KMS-11 (cell line): ENCODE data around the gene NRF1.

Experiments used
- H2AFZ ChIP-seq: fragments of 200-600 bp; sonication (generic); 2 replicates; pipeline ENCODE4 v1.6.1; 2016; ENCODE audit warnings: antibody characterized with exemption, mixed run types, low read depth
- H3K27ac ChIP-seq: fragments of 200-600 bp; sonication (generic); 2 replicates; pipeline ENCODE4 v1.6.1; 2016; ENCODE audit warnings: mild to moderate bottlenecking, mixed run types
- H3K27me3 ChIP-seq: fragments of 200-600 bp; sonication (generic); 2 replicates; pipeline ENCODE4 v1.6.1; 2017; ENCODE audit warnings: mild to moderate bottlenecking, low read depth, mixed run types, moderate library complexity; ENCODE audit not compliant: insufficient read depth
- H3K36me3 ChIP-seq: fragments of 200-600 bp; sonication (generic); 2 replicates; pipeline ENCODE4 v1.6.1; 2017; ENCODE audit warnings: mild to moderate bottlenecking, mixed run types; ENCODE audit not compliant: insufficient read depth
- H3K4me1 ChIP-seq: fragments of 200-600 bp; sonication (generic); 2 replicates; pipeline ENCODE4 v1.6.1; 2016; ENCODE audit warnings: mild to moderate bottlenecking, low read depth, mixed run types; ENCODE audit not compliant: poor library complexity, severe bottlenecking
- H3K4me2 ChIP-seq: fragments of 200-600 bp; sonication (generic); 2 replicates; pipeline ENCODE4 v1.7.0; 2016; ENCODE audit warnings: mild to moderate bottlenecking, mixed run types
- H3K4me3 ChIP-seq: fragments of 200-600 bp; sonication (generic); IDR thresholded peaks from 2 replicates; pipeline ENCODE4 v1.6.1; 2017; ENCODE audit warnings: low read depth, low read length, mixed read lengths; ENCODE audit not compliant: insufficient read depth
- H3K79me2 ChIP-seq: fragments of 200-600 bp; sonication (generic); 2 replicates; pipeline ENCODE4 v1.6.1; 2016; ENCODE audit warnings: low read depth, mixed run types; ENCODE audit not compliant: insufficient read depth
- H3K9ac ChIP-seq: fragments of 200-600 bp; sonication (generic); 2 replicates; pipeline ENCODE4 v1.6.1; 2016; ENCODE audit warnings: mild to moderate bottlenecking, mixed run types
- H4K20me1 ChIP-seq: fragments of 200-600 bp; sonication (generic); 2 replicates; pipeline ENCODE4 v1.6.1; 2016; ENCODE audit warnings: mild to moderate bottlenecking, mixed run types; ENCODE audit not compliant: insufficient read depth
- CTCF ChIP-seq: fragments of 200-600 bp; sonication (generic); conservative IDR thresholded peaks from 2 replicates; pipeline ENCODE4 v1.6.1; 2017; ENCODE audit warnings: low read depth, mild to moderate bottlenecking, antibody characterized with exemption, low read length, moderate library complexity, mixed read lengths

Gene NRF1

DNA sequence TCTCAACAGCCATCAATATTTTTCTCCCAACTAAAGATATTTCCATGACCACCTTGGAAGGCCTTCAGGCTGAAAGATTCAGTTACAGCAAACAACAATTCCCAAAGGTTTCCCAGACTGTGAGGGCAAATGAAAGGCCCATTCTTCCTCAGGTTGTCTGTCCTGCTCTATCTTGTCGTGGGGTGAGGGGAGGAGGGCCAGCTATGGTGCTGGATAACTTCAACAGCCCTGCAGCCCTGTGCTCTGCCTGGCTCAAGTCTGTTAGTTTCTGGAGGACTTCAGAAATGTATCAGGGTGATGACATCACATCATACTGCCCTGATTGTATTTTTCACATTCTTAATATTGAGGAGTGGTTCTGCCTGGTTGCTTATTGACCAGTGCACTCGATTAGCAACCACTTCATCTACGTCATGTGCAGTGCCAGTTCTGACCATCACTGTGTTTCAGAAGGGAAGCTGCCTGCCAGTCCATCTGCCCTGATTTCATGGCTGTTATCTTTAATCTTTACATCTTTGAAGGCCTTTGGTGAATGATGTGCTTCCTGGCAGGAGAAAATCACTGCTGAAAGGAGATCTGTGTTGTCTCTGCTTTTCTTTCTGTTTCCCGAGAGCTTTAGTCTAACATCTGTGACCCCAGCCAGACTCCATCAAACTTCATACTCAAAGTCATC lies 135.5 kb downstream of the NRF1 start:
- no peak overlapping the region for H2AFZ ChIP-seq
- H3K36me3 ChIP-seq = no peaks in the 10 kb centered on the region
- peaks cover 9% of the 10 kb centered on the region for H3K4me1 ChIP-seq
- H4K20me1 ChIP-seq = no peaks in the 10 kb centered on the region
- H3K4me2 ChIP-seq = no peak overlapping the region
- TF ChIP-seq CTCF = no peak
- H3K9ac ChIP-seq = no peak overlapping the region
- no peak overlapping the region for H3K4me3 ChIP-seq
- no peaks in the 10 kb centered on the region for H3K79me2 ChIP-seq
- H3K27ac ChIP-seq = no peak overlapping the region
- no peaks in the 10 kb centered on the region for H3K27me3 ChIP-seq

DNA sequence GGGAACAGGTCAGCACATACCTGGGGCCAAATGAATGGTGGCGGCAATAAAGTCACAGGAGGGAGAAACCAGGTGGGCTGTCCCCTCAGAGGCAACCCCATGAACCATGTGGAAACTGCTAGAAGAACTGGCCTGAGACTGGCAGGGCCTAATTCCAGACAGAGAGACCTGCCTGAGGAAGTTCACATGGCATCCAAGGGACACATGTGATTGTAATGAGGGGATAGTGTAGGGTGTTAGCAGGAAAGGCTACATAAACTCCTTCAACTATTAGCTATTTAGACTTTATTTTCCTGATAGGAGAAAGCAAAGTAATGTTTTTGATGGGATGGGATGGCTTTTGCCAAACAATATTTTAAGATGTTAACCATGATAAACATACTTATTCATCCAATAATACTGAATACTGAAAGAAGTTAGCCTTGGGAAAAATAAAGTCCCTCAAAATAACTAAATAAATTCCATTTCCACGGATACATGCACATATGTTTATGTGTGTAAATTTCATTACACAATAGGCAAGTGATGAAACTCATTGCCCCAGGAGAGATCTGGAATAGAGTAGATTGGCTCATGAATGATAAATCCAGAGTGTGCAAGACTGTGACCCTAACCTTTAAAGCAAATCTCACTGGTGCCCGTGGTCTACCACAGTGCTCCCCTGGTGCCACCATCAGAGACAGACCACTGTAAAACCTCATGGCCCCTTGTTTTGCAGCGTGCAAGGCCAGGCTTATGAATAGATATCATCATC lies 137.0 kb downstream of the NRF1 start:
- Histone ChIP-seq H3K9ac (no peak overlapping the region), H4K20me1 (no peaks in the 10 kb centered on the region), H3K79me2 (no peaks in the 10 kb centered on the region), H3K4me1 (no peaks in the 10 kb centered on the region), H3K4me2 (no peak overlapping the region), H3K27me3 (no peaks in the 10 kb centered on the region), H2AFZ (no peak overlapping the region), H3K4me3 (no peak overlapping the region), H3K36me3 (no peaks in the 10 kb centered on the region), H3K27ac (no peak overlapping the region)
- no peak for TF ChIP-seq CTCF

GRCh38 chr7:129750091-129750490 lies 138.6 kb downstream of the NRF1 start:
- Histone ChIP-seq H3K9ac (no peak overlapping the region), H3K4me3 (no peak overlapping the region), H4K20me1 (no peaks in the 10 kb centered on the region), H3K4me2 (no peak overlapping the region), H3K36me3 (no peaks in the 10 kb centered on the region), H3K27ac (no peak overlapping the region), H2AFZ (no peak overlapping the region), H3K79me2 (no peaks in the 10 kb centered on the region), H3K27me3 (no peaks in the 10 kb centered on the region), H3K4me1 (no peaks in the 10 kb centered on the region)
- no peak for TF ChIP-seq CTCF

DNA sequence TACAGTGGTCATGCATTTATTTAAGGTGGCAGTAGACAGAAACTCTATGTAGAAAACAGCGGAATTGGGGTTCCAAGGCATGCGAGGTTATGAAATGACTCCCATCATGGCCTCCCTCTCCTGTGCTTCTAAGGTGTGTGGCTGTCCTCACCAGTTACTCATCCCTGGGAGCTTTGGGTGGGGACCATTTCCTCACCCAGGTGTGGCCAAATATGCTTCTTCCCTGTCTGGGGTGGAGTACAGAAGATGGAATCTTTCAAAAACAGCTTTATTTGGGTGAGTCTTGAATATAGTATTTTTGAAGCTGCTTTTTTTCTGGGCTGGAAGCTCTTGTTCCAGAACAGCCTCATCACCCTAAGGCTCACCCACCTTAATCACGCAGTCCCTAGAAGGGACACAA lies 139.0 kb downstream of the NRF1 start:
- Histone ChIP-seq H3K36me3 (no peaks in the 10 kb centered on the region), H3K4me2 (no peak overlapping the region), H3K27me3 (no peaks in the 10 kb centered on the region), H3K9ac (no peak overlapping the region), H3K4me3 (no peak overlapping the region), H4K20me1 (no peaks in the 10 kb centered on the region), H3K4me1 (no peaks in the 10 kb centered on the region), H2AFZ (no peak overlapping the region), H3K79me2 (no peaks in the 10 kb centered on the region), H3K27ac (no peak overlapping the region)
- no peak for TF ChIP-seq CTCF
